Measurements from ENCODE around the gene CPNE2. TPM values are rescaled to one million over a fixed set of nuclear protein-coding genes. Genes with fewer than 3 reads are reported as not detected.
"Not testable (repeated sequence)": the region's sequence is repeated elsewhere in the genome, so short reads cannot be mapped to it uniquely, and the experiment has no call there.

The CPNE2 gene
- total RNA-seq, 1 donor from 2014 or later, result 20.6 TPM

GRCh38 chr16:57169327-57169726 lies 76.9 kb downstream of the CPNE2 start:
- DNase-seq, result no peak

GRCh38 chr16:57172721-57173290 lies 80.4 kb downstream of the CPNE2 start:
- DNase-seq, result no peak

GRCh38 chr16:57175896-57176295 lies 83.5 kb downstream of the CPNE2 start:
- no peak for DNase-seq

GRCh38 chr16:57178196-57178595 lies 85.8 kb downstream of the CPNE2 start:
- no peak for DNase-seq

GRCh38 chr16:57178793-57179212 lies 86.4 kb downstream of the CPNE2 start:
- no peak for DNase-seq

- no peak for DNase-seq
Measured at GRCh38 chr16:57179215-57179828, 86.9 kb downstream of the CPNE2 start.

- DNase-seq, result no peak
Measured at GRCh38 chr16:57184113-57184512, 91.7 kb downstream of the CPNE2 start.

- DNase-seq, result no peak
Measured at GRCh38 chr16:57184887-57185445, 92.6 kb downstream of the CPNE2 start.

- peak; percentile 49 for DNase-seq
Measured at GRCh38 chr16:57185446-57185944, 93.1 kb downstream of the CPNE2 start.

- peak; percentile 100 for DNase-seq
Measured at GRCh38 chr16:57185945-57186871, 93.8 kb downstream of the CPNE2 start, which contains the start of the genes PSME3IP1 and RSPRY1. TSS of gene PSME3IP1 (minus strand) at chr16:57186039. CDS start at chr16:57173854, 12,185 bp downstream. TSS of gene RSPRY1 (plus strand) at chr16:57186329. CDS start at chr16:57204659, 18,330 bp downstream.

GRCh38 chr16:57186872-57187854 lies 94.8 kb downstream of the CPNE2 start:
- DNase-seq, result peak; percentile 29

- DNase-seq, result not testable (repeated sequence)
Measured at GRCh38 chr16:57187902-57188710, 95.7 kb downstream of the CPNE2 start.

GRCh38 chr16:57188711-57189002 lies 96.3 kb downstream of the CPNE2 start:
- DNase-seq, result no peak

GRCh38 chr16:57189527-57189926 lies 97.1 kb downstream of the CPNE2 start:
- not testable (repeated sequence) for DNase-seq

GRCh38 chr16:57190136-57190535 lies 97.8 kb downstream of the CPNE2 start:
- DNase-seq, result no peak

- no peak for DNase-seq
Measured at GRCh38 chr16:57191056-57191571, 98.7 kb downstream of the CPNE2 start.

GRCh38 chr16:57192146-57192545 lies 99.8 kb downstream of the CPNE2 start:
- no peak for DNase-seq

- no peak for DNase-seq
Measured at GRCh38 chr16:57192720-57193486, 100.5 kb downstream of the CPNE2 start.

GRCh38 chr16:57194512-57194911 lies 102.1 kb downstream of the CPNE2 start:
- DNase-seq, result peak; percentile 27
